ENCODE measurements around the gene EFCAB6.

DNA sequence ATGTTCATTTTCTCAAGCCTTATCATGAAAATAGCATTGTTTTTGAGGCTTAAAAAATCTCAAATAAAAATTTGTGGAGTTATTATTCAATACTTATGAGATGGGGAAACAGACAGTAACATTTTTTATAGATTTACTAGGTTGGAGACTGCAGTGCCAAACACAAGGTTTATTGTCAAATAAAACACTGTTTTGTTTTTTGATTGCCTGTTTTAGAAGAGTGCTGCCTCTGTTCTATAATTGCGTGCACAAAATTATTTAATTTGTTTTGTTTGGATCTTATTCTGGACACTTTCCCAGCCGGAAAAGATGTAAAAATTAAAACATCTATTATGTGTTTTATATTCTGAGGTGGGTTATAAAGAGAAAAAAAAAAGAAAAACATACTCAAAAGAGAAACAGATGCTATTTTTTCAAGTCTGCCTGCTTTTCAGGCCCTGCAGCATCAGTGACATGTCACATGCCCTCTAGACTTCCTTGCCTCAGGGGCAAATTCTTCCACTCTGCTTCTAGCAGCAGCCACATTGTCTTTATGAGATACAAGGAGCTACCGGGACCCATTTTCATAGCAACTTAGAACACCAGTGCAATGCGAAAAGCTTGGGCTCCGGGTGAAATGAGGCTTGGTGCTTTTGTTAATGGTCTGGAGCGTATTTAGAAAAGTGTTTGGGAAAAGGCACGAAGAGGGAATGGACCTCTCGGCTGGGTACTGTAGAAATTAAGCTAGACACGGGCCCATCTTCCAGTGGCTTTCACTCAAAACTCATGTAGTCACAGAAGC, 77.5 kb downstream of the EFCAB6 start:
- TF ChIP-seq, protein P1, sequence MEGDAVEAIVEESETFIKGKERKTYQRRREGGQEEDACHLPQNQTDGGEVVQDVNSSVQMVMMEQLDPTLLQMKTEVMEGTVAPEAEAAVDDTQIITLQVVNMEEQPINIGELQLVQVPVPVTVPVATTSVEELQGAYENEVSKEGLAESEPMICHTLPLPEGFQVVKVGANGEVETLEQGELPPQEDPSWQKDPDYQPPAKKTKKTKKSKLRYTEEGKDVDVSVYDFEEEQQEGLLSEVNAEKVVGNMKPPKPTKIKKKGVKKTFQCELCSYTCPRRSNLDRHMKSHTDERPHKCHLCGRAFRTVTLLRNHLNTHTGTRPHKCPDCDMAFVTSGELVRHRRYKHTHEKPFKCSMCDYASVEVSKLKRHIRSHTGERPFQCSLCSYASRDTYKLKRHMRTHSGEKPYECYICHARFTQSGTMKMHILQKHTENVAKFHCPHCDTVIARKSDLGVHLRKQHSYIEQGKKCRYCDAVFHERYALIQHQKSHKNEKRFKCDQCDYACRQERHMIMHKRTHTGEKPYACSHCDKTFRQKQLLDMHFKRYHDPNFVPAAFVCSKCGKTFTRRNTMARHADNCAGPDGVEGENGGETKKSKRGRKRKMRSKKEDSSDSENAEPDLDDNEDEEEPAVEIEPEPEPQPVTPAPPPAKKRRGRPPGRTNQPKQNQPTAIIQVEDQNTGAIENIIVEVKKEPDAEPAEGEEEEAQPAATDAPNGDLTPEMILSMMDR (IDR thresholded peaks at IDR 0.05), result no peak
- no peak for TF ChIP-seq POLR2A (IDR thresholded peaks at IDR 0.05)
- TF ChIP-seq POLR2AphosphoS5 (IDR thresholded peaks at IDR 0.05), result no peak
